K562 (cell line): ENCODE results near the gene BBC3.

Source experiments
- CBX2 ChIP-seq: fragments of 200-600 bp; sonication (generic); IDR thresholded peaks from one replicate; pipeline ENCODE4 v1.6.1; 2012; ENCODE audit warnings: mild to moderate bottlenecking, low read length, inconsistent platforms; ENCODE audit not compliant: insufficient read depth, poor library complexity, severe bottlenecking
- CCAR2 ChIP-seq: fragments of 200-400 bp; formaldehyde crosslinking; IDR thresholded peaks from 2 replicates; pipeline ENCODE4 v1.6.1; 2017; ENCODE audit warnings: mild to moderate bottlenecking, low read depth, low read length
- ESRRA ChIP-seq: fragments of 450-650 bp; IDR thresholded peaks from 2 replicates; pipeline ENCODE4 v1.6.1; 2014; ENCODE audit warnings: low read depth, mild to moderate bottlenecking, moderate library complexity, borderline replicate concordance
- MAZ ChIP-seq, 2 experiments: fragments of 450-650 bp in 1 of 2; sonication (generic) in 1 of 2; formaldehyde crosslinking; IDR thresholded peaks in 1 of 2; conservative IDR thresholded peaks in 1 of 2; 2 replicates each; pipeline versions ENCODE4 v1.4.0 to v1.5.0; 2020; ENCODE audit warnings: mild to moderate bottlenecking in 1 of 2, missing genetic modification reagents in 1 of 2
- NFYB ChIP-seq: IDR thresholded peaks from 2 replicates; pipeline ENCODE4 v1.6.1; 2011; ENCODE audit warnings: mild to moderate bottlenecking, moderate library complexity; ENCODE audit not compliant: insufficient read length; ENCODE audit errors: extremely low read depth
- POLR2AphosphoS2 ChIP-seq: IDR thresholded peaks from 2 replicates; pipeline ENCODE4 v1.6.1; 2012; ENCODE audit warnings: low read length, improper control_type of control experiment
- POLR2H ChIP-seq: IDR thresholded peaks from 2 replicates; pipeline ENCODE4 v1.6.1; 2016; ENCODE audit warnings: missing genetic modification characterization, low read depth, mild to moderate bottlenecking, control low read depth, missing compliant biosample characterization, moderate library complexity
- RCOR1 ChIP-seq, 2 experiments: IDR thresholded peaks; 2 replicates each; pipeline ENCODE4 v1.6.1; 2012; ENCODE audit warnings: low read depth in 2 of 2, low read length in 2 of 2, borderline replicate concordance in 1 of 2, improper control_type of control experiment in 1 of 2
- SNIP1 ChIP-seq: fragments of 450-650 bp; IDR thresholded peaks from 2 replicates; pipeline ENCODE4 v1.7.1; 2017; ENCODE audit warnings: low read depth, mild to moderate bottlenecking
- TCF7L2 ChIP-seq: fragments of 150-350 bp; IDR thresholded peaks from 2 replicates; pipeline ENCODE4 v1.6.1; 2016; ENCODE audit warnings: low read depth, mild to moderate bottlenecking, low read length, moderate library complexity
- ZNF232 ChIP-seq: sonication (generic); formaldehyde crosslinking; IDR thresholded peaks from 2 replicates; pipeline ENCODE4 v1.8.0; 2022; ENCODE audit warnings: mild to moderate bottlenecking, missing genetic modification reagents

GRCh38 chr19:47247308-47247990 is 16.4 kb upstream of the BBC3 start:
- no peak for TF ChIP-seq CBX2
- no peak for TF ChIP-seq SNIP1
- peak; percentile 42 to 65; a peak in 3 of 4 replicates for TF ChIP-seq MAZ (CRISPR knock-in tag; conservative IDR thresholded peaks at IDR 0.05 in 1 of 2, IDR thresholded peaks at IDR 0.05 in 1 of 2)
- no peak for TF ChIP-seq ZNF232
- TF ChIP-seq ESRRA: peak; percentile 68
- TF ChIP-seq RCOR1 (IDR thresholded peaks at IDR 0.05; ENCODE audit: borderline replicate concordance in 1 of 2, low read depth in 2 of 2, low read length in 2 of 2): peak in 1 of 2 experiments; percentile 88; a peak in 2 of 4 replicates
- no peak for TF ChIP-seq NFYB
- TF ChIP-seq CCAR2: no peak
- no peak for TF ChIP-seq TCF7L2
- no peak for TF ChIP-seq POLR2H
- no peak for TF ChIP-seq POLR2AphosphoS2
